ENCODE data around the gene B3GNT7.
"Not testable (repeated sequence)": the region's sequence is repeated elsewhere in the genome, so short reads cannot be mapped to it uniquely, and the experiment has no call there.

Gene B3GNT7

GRCh38 chr2:231412618-231412963, 17.1 kb downstream of the B3GNT7 start:
- Mint-ChIP-seq H3K27ac (no peak overlapping the region), H3K9me3 (peaks cover 8% of the 10 kb centered on the region), H3K4me1 (ENCODE audit: low read depth) (peaks cover 2% of the 10 kb centered on the region), H3K27me3 (ENCODE audit: low read depth) (peaks cover 45% of the 10 kb centered on the region), H3K36me3 (ENCODE audit: low read depth) (peaks cover 6% of the 10 kb centered on the region), H3K4me3 (no peak overlapping the region)

GRCh38 chr2:231413456-231413855, 17.9 kb downstream of the B3GNT7 start:
- Mint-ChIP-seq H3K4me3 (no peak overlapping the region), H3K4me1 (ENCODE audit: low read depth) (peaks cover 2% of the 10 kb centered on the region), H3K36me3 (ENCODE audit: low read depth) (peaks cover 6% of the 10 kb centered on the region), H3K27ac (no peak overlapping the region), H3K27me3 (ENCODE audit: low read depth) (peaks cover 45% of the 10 kb centered on the region), H3K9me3 (peaks cover 8% of the 10 kb centered on the region)

GRCh38 chr2:231413921-231414476, 18.5 kb downstream of the B3GNT7 start:
- Mint-ChIP-seq H3K27ac (no peak overlapping the region), H3K4me3 (no peak overlapping the region), H3K27me3 (ENCODE audit: low read depth) (peaks cover 45% of the 10 kb centered on the region), H3K4me1 (ENCODE audit: low read depth) (peaks cover 2% of the 10 kb centered on the region), H3K9me3 (peaks cover 8% of the 10 kb centered on the region), H3K36me3 (ENCODE audit: low read depth) (peaks cover 6% of the 10 kb centered on the region)

GRCh38 chr2:231415029-231415428, 19.5 kb downstream of the B3GNT7 start:
- no peak overlapping the region for H3K4me3 Mint-ChIP-seq
- H3K9me3 Mint-ChIP-seq, result peaks cover 8% of the 10 kb centered on the region
- H3K27ac Mint-ChIP-seq, result no peak overlapping the region
- peaks cover 44% of the 10 kb centered on the region for H3K27me3 Mint-ChIP-seq (ENCODE audit: low read depth)
- peaks cover 2% of the 10 kb centered on the region for H3K4me1 Mint-ChIP-seq (ENCODE audit: low read depth)
- H3K36me3 Mint-ChIP-seq (ENCODE audit: low read depth), result peaks cover 6% of the 10 kb centered on the region

- Mint-ChIP-seq H3K36me3 (ENCODE audit: low read depth) (no peaks in the 10 kb centered on the region), H3K27ac (no peak overlapping the region), H3K4me1 (ENCODE audit: low read depth) (peaks cover 2% of the 10 kb centered on the region), H3K9me3 (no peaks in the 10 kb centered on the region), H3K27me3 (ENCODE audit: low read depth) (peaks cover 13% of the 10 kb centered on the region), H3K4me3 (no peak overlapping the region)
Observed at GRCh38 chr2:231418820-231419640, 23.5 kb downstream of the B3GNT7 start.

- Mint-ChIP-seq H3K27ac (no peak overlapping the region), H3K9me3 (no peaks in the 10 kb centered on the region), H3K27me3 (ENCODE audit: low read depth) (no peaks in the 10 kb centered on the region), H3K4me1 (ENCODE audit: low read depth) (peaks cover 4% of the 10 kb centered on the region), H3K36me3 (ENCODE audit: low read depth) (no peaks in the 10 kb centered on the region), H3K4me3 (no peak overlapping the region)
Observed at GRCh38 chr2:231421051-231421580, 25.6 kb downstream of the B3GNT7 start.

- Mint-ChIP-seq H3K27me3 (ENCODE audit: low read depth) (no peaks in the 10 kb centered on the region), H3K4me3 (no peak overlapping the region)
Observed at GRCh38 chr2:231422056-231422455, 26.5 kb downstream of the B3GNT7 start.

GRCh38 chr2:231423176-231423575, 27.7 kb downstream of the B3GNT7 start:
- no peaks in the 10 kb centered on the region for H3K36me3 Mint-ChIP-seq (ENCODE audit: low read depth)
- no peaks in the 10 kb centered on the region for H3K9me3 Mint-ChIP-seq
- H3K4me1 Mint-ChIP-seq (ENCODE audit: low read depth), result peaks cover 4% of the 10 kb centered on the region
- no peak overlapping the region for H3K27ac Mint-ChIP-seq
- no peaks in the 10 kb centered on the region for H3K27me3 Mint-ChIP-seq (ENCODE audit: low read depth)
- H3K4me3 Mint-ChIP-seq, result no peak overlapping the region

More at GRCh38 chr2:231422056-231422455, 26.5 kb downstream of the B3GNT7 start:
- Mint-ChIP-seq H3K9me3 (no peaks in the 10 kb centered on the region), H3K36me3 (ENCODE audit: low read depth) (no peaks in the 10 kb centered on the region), H3K27ac (no peak overlapping the region), H3K4me1 (ENCODE audit: low read depth) (peaks cover 4% of the 10 kb centered on the region)

- Mint-ChIP-seq H3K4me1 (ENCODE audit: low read depth) (peaks cover 4% of the 10 kb centered on the region), H3K36me3 (ENCODE audit: low read depth) (no peaks in the 10 kb centered on the region), H3K27me3 (ENCODE audit: low read depth) (no peaks in the 10 kb centered on the region), H3K27ac (no peak overlapping the region), H3K4me3 (no peak overlapping the region), H3K9me3 (no peaks in the 10 kb centered on the region)
Observed at GRCh38 chr2:231425291-231425810, 29.8 kb downstream of the B3GNT7 start.

- H3K27me3 Mint-ChIP-seq (ENCODE audit: low read depth), result no peaks in the 10 kb centered on the region
- peaks cover 5% of the 10 kb centered on the region for H3K9me3 Mint-ChIP-seq
- peak overlapping the region; percentile 69 for H3K27ac Mint-ChIP-seq
- H3K4me3 Mint-ChIP-seq, result no peak overlapping the region
- peaks cover 4% of the 10 kb centered on the region for H3K4me1 Mint-ChIP-seq (ENCODE audit: low read depth)
- peaks cover 3% of the 10 kb centered on the region for H3K36me3 Mint-ChIP-seq (ENCODE audit: low read depth)
Observed at GRCh38 chr2:231425811-231426703, 30.5 kb downstream of the B3GNT7 start.

- Mint-ChIP-seq H3K27me3 (ENCODE audit: low read depth) (peaks cover 4% of the 10 kb centered on the region), H3K4me1 (ENCODE audit: low read depth) (peaks cover 4% of the 10 kb centered on the region), H3K27ac (no peak overlapping the region), H3K9me3 (peaks cover 16% of the 10 kb centered on the region), H3K36me3 (ENCODE audit: low read depth) (peaks cover 10% of the 10 kb centered on the region), H3K4me3 (no peak overlapping the region)
Observed at GRCh38 chr2:231427116-231427515, 31.6 kb downstream of the B3GNT7 start.

- Mint-ChIP-seq H3K36me3 (ENCODE audit: low read depth) (peaks cover 10% of the 10 kb centered on the region), H3K4me3 (no peak overlapping the region), H3K4me1 (ENCODE audit: low read depth) (peaks cover 4% of the 10 kb centered on the region), H3K27ac (no peak overlapping the region), H3K9me3 (peaks cover 17% of the 10 kb centered on the region), H3K27me3 (ENCODE audit: low read depth) (peaks cover 4% of the 10 kb centered on the region)
Observed at GRCh38 chr2:231429152-231429551, 33.6 kb downstream of the B3GNT7 start.

- Mint-ChIP-seq H3K27ac (no peak overlapping the region), H3K36me3 (ENCODE audit: low read depth) (peaks cover 10% of the 10 kb centered on the region), H3K4me3 (no peak overlapping the region), H3K4me1 (ENCODE audit: low read depth) (peaks cover 4% of the 10 kb centered on the region), H3K9me3 (peaks cover 17% of the 10 kb centered on the region), H3K27me3 (ENCODE audit: low read depth) (peaks cover 4% of the 10 kb centered on the region)
Observed at GRCh38 chr2:231429901-231430300, 34.4 kb downstream of the B3GNT7 start.

- peaks cover 18% of the 10 kb centered on the region for H3K9me3 Mint-ChIP-seq
- not testable (repeated sequence) for H3K27ac Mint-ChIP-seq; H3K4me1 Mint-ChIP-seq (ENCODE audit: low read depth); H3K4me3 Mint-ChIP-seq; H3K36me3 Mint-ChIP-seq (ENCODE audit: low read depth); H3K27me3 Mint-ChIP-seq (ENCODE audit: low read depth)
Observed at GRCh38 chr2:231430437-231430836, 34.9 kb downstream of the B3GNT7 start.
